ENCODE data around the gene DDC.
"Not testable (repeated sequence)": the region's sequence is repeated elsewhere in the genome, so short reads cannot be mapped to it uniquely, and the experiment has no call there.

The DDC gene

DNA sequence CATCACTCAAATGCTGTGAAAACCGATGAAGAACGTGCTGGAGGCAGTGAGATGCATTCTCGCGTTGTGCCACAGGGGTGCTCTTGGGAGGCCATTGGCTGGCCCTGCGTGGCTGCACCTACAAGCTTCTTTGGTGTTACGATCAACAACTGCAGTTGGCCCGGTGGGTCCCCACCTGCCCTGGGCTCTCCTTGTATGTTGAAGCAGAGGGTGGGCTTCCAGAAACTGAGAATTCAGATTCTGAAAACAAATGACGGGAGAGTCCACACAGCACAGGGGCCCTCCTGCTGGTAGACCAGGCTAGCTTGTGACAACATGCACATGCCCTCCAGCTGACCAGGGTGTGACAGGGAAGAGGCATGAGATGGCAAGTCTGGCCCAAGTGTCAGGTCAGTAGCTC, 23.7 kb upstream of the DDC start:
- no peak for DNase-seq

DNA sequence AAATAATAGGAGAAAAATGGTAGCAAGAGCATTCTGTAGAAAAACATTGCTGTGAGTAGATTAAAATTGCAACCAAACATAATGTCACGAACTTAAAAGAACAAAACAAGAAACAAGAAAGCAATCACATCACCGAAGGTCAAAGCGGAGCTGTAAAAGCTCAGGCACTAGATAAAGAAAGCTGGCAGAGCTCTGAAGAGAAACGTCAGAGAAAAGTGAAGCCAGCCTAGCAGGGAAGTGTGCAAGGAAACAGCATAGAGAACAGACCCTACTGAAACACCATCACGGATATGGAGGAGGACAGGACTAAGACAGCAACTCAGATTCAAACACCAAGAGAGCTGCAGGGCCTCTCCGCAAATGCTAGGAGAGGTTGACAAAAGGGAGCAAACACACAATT, 22.5 kb upstream of the DDC start:
- DNase-seq: no peak

DNA sequence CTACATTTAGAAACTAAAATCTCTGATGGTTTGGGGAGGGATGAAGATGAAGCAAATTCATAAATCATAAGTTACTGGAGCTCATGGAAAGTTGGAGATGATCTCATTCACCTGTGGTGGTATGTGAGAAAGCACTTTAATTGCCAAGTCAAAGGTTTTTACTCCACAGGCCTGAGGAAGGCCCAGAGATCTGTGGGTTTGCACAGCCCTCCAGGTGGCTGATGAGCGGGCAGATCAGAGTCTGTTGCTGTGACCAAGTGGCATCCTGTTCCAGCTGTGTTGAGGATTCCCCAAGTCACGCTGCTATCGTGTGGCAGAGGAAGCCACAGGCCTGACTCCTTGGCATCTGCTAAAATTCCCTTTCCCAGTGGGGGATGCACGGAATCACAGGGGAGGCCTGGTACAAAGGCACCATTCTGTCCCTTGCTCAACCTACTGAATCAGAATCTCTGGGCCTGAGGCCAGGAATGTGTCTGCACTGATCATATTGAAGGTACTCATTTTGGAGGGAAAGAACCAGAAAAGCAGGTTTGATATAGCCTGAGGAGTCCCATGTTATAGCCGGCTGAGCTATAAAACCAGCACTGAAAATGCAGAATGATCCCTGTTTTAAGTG, 19.7 kb upstream of the DDC start:
- no peak for DNase-seq

DNA sequence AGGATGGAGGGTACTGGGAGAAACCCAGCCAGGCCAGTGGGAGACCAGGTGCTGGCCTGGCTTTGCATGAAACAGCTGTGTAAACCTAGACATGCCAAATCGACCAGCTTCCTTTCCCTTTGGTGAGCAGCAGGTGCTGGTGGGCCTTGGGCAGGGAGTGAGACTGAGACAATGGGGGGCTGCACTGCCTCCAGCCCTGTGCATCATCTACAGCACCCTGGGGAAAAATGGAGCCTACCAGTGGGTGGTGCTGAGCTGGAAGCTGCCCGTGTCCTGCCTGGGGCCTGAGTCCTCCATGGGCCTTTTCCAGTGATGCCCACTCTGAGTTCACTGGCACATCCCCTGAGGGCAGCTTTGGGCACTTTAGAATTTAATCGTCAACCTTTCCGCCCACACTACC, 19.2 kb upstream of the DDC start:
- DNase-seq: no peak

DNA sequence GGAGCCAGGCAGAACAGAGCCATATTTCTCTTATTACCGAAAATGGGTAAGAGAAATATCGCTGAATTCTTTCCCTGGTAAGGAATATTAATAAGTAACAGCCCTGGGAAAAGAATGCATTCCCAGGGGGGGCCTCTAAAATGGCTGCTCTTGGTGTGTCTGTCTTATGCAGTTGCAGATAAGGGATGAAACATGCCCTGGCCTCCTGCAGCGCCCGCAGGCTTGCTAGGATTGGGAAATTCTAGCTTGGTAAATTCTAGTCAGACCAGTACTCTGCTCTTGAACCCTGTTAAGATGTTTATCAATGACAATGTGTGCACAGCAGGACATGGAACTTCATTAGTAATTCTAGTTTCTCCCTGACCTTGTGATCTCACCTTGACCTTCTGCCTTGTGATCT, 18.1 kb upstream of the DDC start:
- DNase-seq: not testable (repeated sequence)

DNA sequence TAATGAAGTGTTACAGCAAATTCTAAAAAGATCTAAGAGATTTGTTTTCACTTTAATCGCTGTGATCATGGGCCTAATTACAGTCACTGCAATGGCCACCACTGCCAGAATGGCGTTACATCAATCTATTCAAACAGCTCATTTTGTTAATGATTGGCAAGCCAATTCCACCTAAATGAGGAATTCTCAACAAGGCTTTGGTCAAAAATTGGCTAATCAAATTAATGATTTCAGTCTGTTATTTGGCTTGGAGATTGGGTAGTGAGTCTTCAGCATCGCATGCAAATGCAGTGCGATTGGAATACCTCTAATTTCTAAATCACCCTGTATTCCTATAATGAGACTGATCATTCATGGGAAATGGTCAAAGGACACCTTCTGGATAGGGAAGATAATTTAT, 17.1 kb upstream of the DDC start:
- DNase-seq: not testable (repeated sequence)

DNA sequence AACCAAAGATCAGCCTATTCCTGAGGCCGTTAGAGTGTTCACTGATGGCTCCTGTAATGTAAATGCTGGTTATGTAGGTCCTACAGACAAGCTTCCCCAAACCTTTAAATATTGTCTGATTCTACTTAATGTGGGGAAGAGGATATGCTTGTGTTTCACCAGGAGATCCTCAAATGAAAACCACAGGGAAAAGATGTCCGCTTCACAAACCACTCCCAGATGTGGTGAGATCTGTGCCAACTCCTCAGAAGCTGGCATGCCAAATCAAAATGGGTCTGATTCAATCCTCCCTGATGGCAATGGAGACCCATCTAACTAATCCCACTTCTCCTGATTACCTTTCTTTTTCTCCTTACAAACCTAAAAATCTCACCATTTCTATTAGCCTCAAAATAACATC, 15.5 kb upstream of the DDC start:
- not testable (repeated sequence) for DNase-seq

DNA sequence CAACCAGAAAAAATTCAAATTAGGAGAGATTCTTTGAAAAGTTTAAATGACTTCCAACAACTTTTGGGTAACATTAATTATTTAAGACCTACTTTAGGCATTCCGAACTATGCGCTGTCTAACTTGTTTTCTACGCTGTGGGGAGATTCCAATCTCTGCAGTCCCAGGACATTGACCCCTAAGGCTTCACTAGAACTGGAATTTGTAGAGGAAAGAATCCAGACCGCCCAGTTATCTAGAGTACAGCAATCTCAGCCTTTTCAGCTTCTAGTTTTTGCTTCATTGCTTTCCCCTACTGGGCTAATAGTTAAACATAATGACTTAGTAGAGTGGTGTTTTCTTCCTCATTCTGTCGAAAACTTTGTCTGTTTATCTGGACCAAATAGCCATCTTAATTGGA, 14.9 kb upstream of the DDC start:
- no peak for DNase-seq

DNA sequence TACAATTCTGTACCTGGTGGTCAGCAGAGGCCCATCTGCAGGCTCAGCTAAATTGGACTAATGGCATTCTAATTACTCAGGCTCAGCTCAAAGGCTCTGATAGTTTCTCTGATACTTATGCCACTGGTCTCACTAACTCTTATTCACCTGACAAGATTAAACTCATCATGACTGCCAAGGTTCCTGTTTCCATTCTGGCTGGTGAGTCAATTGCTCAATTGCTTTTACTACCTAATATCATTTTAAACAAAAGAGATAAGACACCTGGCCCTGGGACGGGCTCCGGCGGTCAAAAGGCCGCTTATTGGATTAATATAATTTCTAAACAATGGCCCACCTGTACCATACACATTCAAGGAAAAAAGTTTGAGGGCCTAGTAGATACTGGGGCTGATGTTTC, 12.9 kb upstream of the DDC start:
- DNase-seq: not testable (repeated sequence)

DNA sequence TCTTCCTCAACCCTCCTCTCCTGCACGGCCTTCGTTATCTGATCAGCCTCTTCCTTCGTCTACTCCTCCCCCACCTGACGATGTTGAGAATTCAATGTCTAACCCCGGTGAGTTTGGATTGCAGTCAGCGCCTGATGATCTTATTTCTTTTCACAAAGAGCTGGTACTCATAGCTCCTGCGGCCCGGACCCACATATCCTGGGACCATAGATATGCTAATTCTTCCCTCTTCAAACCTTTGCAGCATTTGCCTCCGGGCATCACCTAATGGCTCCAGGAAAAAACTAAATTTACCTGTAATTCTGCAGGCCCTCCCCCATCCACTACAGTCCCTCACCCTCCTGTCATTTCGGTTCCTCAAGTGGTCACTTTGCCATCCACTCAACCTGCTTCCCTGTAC, 12.4 kb upstream of the DDC start:
- DNase-seq: no peak

DNA sequence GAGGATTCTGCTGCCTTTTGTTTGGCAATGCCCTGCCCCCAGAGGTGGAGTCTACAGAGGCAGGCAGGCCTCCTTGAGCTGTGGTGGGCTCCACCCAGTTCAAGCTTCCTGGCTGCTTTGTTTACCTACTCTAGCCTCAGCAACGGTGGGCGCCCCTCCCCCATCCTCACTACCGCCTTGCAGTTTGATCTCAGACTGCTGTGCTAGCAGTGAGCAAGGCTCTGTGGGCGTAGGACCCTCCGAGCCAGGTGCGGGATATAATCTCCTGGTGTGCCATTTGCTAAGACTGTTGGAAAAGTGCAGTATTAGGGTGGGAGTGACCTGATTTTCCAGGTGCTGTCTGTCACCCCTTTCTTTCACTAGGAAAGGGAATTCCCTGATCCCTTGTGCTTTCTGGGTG, 11.2 kb upstream of the DDC start:
- not testable (repeated sequence) for DNase-seq

DNA sequence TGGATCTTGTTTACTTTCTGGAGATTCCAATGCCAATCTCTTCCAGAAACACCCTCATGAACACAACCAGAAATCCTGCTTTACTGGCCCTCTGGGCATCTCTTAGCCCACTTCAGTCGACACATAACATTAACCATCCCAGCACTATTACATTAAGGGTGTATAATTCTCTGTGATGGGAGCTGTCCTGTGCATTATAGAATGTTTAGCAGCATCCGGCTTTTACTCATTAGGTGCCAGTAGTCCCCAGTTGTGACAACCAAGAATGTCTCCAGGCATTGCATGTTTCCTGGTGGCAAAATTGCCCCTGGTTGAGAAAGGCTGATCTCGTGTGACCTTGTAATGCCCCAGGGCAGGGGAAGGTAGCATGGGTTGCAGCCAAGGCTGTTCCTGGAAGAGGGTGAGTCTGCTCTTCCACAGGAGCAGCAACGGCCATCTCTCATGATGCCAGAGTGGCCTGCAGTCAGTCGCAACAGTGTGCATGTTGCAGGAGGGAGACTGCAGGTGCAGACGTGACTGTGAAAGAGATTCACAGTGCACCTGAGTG, 2.6 kb upstream of the DDC start:
- no peak for DNase-seq

DNA sequence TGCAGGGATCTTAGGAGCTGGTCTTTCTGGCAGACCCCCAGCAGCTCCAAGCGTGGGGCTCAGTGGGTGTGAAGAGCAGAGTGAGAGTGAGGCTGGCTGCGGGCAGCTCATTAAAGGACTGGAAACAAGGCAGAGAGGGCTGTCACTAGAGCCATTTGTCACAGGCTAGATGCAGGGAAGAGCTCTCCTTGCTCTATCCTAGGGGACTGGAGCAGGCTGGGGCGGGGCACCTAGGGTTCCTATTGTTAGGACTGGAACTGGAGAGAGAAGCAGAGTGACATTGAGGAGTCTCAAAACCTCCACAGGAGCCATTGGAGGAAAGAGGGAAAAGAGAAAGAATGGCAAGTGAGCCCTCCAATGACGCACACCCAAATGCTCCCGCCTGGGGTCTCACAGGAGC, 772 bp upstream of the DDC start:
- no peak for DNase-seq

DNA sequence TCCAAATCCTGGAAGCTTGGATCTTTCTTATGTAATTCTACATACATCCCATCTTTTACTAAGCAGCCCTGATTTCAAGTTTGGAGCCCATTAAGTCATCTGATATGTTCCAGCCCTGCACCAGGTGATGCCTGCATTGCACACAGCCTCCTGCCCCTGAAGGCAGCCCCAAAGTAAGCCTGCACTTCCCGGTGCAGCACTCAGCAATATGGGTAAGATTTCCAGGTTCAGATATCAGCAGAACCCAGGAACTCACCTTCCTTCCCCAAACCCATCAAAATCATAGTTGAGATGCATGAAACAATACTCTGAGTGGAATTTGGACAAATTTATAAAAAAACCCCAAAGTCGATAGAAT, 333 bp upstream of the DDC start:
- DNase-seq: no peak

DNA sequence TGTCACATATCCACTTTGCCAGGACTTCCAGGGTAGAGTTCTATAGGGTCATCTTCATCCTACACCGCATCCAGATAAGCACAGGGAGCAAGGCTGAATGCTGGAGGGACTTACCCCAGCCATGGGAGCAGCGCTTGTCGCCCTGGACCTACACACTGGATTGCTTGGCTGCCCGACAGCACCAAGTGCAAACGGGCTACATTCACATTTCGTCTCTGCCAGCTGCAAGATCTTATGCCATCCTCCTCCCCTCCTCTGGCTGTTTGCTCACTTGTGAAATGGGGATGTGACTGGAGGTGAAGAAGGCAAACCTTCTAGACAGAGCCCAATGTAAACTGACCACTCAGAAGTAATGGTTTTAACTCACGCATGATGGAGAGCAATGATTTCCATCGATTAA, 1.0 kb downstream of the DDC start:
- no peak for DNase-seq

DNA sequence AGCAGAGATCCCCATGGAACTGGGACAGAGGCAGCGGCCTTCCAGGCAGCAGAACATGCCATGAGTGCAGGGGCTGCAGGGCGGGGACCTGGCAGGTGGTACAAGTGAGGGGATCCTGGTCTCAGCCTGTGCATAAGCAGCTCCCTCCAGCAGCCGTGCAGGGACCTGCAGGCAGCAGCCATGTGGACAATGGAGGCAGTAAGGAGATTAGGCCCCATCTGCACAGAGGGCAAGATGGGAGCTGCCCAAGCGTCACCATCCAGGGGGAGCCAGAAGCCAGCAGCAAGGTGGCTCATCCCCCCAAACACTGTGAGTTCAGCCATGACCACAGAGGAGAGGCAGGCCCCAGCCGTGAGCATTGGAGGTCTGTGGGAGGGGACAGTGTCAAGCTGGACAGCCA, 3.1 kb downstream of the DDC start:
- DNase-seq: no peak

DNA sequence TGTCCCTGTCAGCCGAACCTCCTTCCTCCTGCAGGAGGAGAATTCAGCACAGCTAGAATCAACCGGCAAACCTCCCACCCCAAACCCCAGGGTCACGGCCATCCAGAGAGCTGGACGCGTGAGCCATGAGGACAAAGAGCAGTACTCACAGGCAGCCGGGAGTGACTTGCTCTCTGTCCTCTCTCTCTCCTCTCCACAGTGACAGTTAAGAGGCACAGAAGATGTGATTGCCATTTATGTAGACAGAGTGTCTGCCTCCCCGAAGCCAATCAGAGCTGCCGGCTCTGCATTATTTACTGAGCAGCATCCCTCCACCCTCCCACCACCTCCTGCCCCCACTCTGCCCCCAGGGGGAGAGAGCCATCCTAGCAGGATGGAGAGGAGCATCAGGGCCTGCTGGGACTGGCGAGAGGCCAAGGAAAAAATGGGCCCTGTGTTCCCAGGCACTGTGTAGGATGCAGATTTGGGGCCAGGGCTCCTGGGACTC, 4.3 kb downstream of the DDC start:
- DNase-seq: no peak

DNA sequence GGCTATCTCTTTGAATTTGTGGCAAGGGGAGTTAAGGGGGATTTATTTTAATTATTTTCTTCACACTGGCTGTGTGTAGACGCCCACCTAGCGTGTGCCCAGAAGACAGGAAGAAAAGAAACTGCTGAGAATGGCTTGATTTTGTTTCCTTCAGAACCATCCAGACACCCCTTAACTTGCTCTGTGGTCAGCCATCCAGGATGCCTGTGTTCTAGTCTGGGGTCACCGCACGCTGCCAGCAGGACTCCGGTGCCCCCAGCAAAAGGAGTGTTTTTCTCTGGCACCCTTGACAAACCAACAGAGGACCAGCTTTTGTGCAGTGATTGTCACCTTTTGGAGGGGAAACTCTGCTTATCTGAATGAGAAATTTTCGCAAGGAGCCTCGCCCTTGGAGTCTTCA, 5.3 kb downstream of the DDC start:
- DNase-seq: no peak

DNA sequence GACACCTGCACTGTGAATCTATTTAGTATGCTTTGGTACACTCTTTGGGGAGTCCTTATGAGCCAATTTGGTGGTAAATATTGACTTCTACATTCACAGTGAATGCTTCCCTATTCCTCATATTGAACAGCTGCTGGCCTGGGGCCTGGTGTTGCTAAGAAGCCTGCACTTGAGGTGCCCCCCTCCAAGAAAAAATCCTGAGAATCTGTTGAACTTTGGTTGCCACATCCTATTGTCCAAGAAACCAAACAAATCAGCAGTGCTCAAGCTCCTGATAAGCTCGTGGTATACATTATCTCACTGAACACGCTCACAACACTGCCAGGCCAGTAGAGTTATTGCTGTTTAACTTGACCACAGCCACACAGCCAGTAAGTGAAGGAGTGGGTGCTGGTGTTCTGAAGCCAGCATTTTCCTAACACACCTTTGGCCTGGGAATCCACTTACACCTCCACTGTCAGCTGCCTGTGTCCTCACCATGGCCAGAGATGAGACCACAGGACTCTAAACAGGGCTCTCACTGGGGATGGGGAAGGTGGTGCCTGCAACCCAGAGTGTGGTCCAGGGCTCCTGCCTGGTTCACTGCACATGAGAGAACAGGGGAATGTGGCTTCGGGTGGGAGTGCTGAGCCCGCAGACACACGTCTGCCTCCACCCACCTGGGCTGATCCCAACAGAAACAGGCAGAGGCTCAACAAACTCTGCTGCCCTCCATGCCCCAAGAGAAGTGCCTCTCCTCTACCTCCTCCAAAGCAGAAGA, 6.7 kb downstream of the DDC start:
- DNase-seq: no peak

DNA sequence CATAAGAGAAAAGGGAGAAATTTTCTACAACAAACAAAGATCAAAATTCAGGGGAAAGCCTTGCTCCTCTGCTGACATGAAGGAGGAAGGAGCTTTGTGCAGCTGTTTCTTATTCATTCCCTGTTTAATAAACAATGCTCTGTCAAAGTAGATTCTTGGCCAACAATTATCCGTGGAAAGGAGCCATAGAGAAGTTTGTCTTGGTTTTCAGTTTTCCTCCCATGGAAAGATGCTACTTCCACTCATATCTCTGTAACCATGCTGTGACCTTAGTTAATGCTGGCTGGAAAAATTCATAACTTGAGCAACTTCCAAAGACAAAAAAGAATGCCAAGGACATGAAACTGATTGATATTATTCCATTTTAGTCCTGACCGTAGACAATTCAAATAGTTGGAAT, 8.1 kb downstream of the DDC start:
- no peak for DNase-seq

DNA sequence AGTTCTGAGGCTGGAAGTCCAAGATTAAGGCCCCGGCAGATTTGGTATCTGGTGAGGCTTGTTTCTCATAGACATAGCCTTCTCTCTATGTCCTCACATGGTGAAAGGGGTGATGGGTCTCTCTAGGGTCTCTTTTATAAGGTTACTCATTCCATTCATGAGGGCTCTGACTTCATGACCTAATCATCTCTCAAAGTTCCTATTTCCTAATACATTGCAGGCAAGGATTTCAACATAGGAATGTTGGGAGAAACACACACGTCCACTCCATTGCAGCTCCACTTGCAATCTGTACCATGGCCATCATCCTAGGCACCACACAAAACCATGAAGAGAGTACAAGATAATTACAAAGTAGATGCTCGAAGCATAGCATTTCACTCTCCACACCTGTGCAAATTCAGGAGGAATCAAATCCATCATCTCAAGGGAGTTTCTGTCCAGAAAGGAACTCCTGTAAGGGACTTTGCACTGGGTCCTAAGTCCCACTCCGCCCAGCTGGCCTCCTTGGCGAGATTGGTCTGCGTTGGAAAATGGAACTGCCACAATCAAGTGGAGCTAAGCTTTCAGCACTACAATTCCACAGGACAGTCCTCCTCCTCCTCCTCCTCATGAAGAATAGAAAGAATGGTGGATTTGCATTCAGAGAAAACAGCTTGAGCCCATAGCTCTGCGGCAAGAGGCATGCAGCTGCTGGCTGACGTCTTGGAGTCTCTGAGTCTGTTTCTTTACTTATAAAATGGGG, 8.8 kb downstream of the DDC start:
- DNase-seq: no peak

DNA sequence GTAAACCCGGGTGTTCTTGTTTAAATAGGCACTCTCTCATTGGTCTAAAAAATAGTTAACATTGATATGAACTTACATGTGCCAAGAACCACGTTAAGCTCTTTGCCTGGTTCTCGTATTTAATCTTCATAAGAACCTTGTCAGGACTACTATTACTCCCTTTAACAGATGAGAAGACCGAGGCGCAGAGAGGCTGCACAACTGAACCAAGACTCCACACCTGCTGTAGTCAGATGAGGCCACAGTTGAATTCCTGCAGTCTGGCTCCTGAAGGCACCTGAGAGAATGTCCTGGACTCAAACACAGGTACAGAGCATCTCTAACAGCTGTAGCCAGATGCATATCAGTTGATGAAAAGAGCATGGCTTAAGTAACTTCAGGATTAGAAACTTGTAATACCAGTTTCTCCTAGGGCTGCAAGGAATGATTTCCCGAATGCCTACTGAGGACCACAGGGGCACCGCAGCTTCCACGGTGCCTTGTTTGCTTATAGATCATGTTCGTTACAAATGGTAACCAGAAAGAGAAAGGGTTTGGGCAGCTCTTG, 9.5 kb downstream of the DDC start:
- no peak for DNase-seq

DNA sequence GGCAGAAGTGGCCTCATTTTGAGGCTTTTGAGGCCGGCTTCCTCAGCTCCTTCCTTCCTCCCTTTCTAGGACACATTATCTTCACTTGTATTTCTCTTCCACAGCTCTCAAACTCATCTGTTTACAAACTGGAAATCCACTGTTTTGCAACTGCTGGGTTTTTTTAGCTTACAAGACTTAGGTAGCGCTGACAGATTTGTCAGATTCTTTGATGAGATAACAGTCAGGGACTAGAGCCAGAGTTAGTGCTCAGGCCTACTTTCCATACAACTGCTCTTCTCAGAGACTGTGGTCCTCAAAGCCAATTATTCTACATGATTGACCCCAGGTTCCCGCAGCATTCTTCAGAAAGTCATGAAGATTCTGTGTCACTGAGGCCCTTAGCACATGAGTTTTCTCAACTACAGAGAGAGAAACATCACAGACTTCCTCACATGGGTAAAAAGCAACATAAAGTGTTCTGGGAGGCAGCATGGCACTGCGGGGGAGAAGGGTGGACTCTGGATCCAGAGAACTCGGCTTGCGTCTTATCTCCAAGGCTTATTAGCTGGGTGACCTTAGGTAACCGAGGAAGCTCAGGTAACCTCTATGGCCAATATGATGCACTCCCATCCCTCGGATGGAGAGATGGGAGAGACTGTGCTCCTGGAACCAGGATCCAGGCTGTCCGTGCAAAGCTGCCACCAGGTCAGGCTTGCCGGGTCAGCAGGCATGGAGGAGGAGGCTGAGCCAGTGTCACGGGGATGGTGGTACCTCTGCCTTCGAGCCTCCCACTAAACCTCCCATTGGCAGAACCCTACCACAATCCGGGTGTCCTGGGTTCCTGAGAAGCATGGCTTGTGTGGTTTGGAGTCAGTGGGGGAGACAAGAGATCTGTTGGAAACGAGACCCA, 10.5 kb downstream of the DDC start:
- DNase-seq: no peak
